ENCODE results near the gene STON2. TPM values are rescaled to one million over a fixed set of nuclear protein-coding genes. Genes with fewer than 3 reads are reported as not detected.

Gene STON2
- total RNA-seq, 1 experiment from 2014 or later = 23.5 TPM

GRCh38 chr14:81423504-81423903 lies 23.4 kb upstream of the STON2 start:
- no peak overlapping the region for H3K27ac Mint-ChIP-seq (ENCODE audit: low read depth, unreplicated experiment)
- peaks cover 10% of the 10 kb centered on the region for H3K9me3 Mint-ChIP-seq (ENCODE audit: unreplicated experiment)
- no peak for TF ChIP-seq CTCF (IDR thresholded peaks at IDR 0.05; ENCODE audit: unreplicated experiment)
- no peak for DNase-seq (ENCODE audit: unreplicated experiment)
- BruUV-seq (replicated peaks) = no TSS peak
- ChIA-PET CTCF (no interaction called here), POLR2A (no interaction called here)
- no peak overlapping the region for H3K4me3 Mint-ChIP-seq (ENCODE audit: unreplicated experiment)
- H3K27me3 Mint-ChIP-seq (ENCODE audit: insufficient read depth, unreplicated experiment) = no peaks in the 10 kb centered on the region
- intact Hi-C loops (cut with micrococcal nuclease) = no loop called here
- H3K4me1 Mint-ChIP-seq (ENCODE audit: insufficient read depth, unreplicated experiment) = peaks cover 8% of the 10 kb centered on the region
- no peaks in the 10 kb centered on the region for H3K36me3 Mint-ChIP-seq (ENCODE audit: insufficient read depth, unreplicated experiment)

- Mint-ChIP-seq H3K27ac (ENCODE audit: low read depth, unreplicated experiment) (no peak overlapping the region), H3K4me1 (ENCODE audit: insufficient read depth, unreplicated experiment) (peaks cover 5% of the 10 kb centered on the region), H3K27me3 (ENCODE audit: insufficient read depth, unreplicated experiment) (no peaks in the 10 kb centered on the region), H3K36me3 (ENCODE audit: insufficient read depth, unreplicated experiment) (no peaks in the 10 kb centered on the region), H3K4me3 (ENCODE audit: unreplicated experiment) (no peak overlapping the region), H3K9me3 (ENCODE audit: unreplicated experiment) (peaks cover 10% of the 10 kb centered on the region)
- no TSS peak for BruUV-seq (replicated peaks)
- TF ChIP-seq CTCF (IDR thresholded peaks at IDR 0.05; ENCODE audit: unreplicated experiment) = no peak
- POLR2A ChIA-PET = interaction anchor here (1.5 kb wide), 1 partner anchor 18 kb away, joined by 3 read pairs; the partner anchor contains the start of gene STON2
- no peak for DNase-seq (ENCODE audit: unreplicated experiment)
- CTCF ChIA-PET = interaction anchor here (1.2 to 1.3 kb wide), 2 partner anchors 12 to 21 kb away, joined by 4 to 6 read pairs; no protein-coding TSS in a partner anchor
- intact Hi-C loops (cut with micrococcal nuclease) = no loop called here
Observed at GRCh38 chr14:81418057-81418790, 18.1 kb upstream of the STON2 start.

- intact Hi-C loops (cut with micrococcal nuclease) = no loop called here
Observed at GRCh38 chr14:81416981-81417380, 16.9 kb upstream of the STON2 start.

More at GRCh38 chr14:81416981-81417380, 16.9 kb upstream of the STON2 start:
- Mint-ChIP-seq H3K4me3 (ENCODE audit: unreplicated experiment) (no peak overlapping the region), H3K9me3 (ENCODE audit: unreplicated experiment) (peaks cover 10% of the 10 kb centered on the region), H3K27ac (ENCODE audit: low read depth, unreplicated experiment) (no peak overlapping the region), H3K4me1 (ENCODE audit: insufficient read depth, unreplicated experiment) (peaks cover 5% of the 10 kb centered on the region), H3K27me3 (ENCODE audit: insufficient read depth, unreplicated experiment) (no peaks in the 10 kb centered on the region), H3K36me3 (ENCODE audit: insufficient read depth, unreplicated experiment) (no peaks in the 10 kb centered on the region)
- POLR2A ChIA-PET = interaction anchor here (1.7 kb wide), 1 partner anchor 18 kb away, joined by 5 read pairs; no protein-coding TSS in a partner anchor
- no peak for DNase-seq (ENCODE audit: unreplicated experiment)
- TF ChIP-seq CTCF (IDR thresholded peaks at IDR 0.05; ENCODE audit: unreplicated experiment) = no peak
- CTCF ChIA-PET = interaction anchor here (0.6 to 1.6 kb wide), 3 partner anchors 12 to 82 kb away, joined by 3 to 4 read pairs (median 3); no protein-coding TSS in a partner anchor
- BruUV-seq (replicated peaks) = no TSS peak
